ENCODE data around the gene LANCL2.
"Not testable (repeated sequence)": the region's sequence is repeated elsewhere in the genome, so short reads cannot be mapped to it uniquely, and the experiment has no call there.

LANCL2 gene

GRCh38 chr7:55345292-55345691 lies 19.8 kb upstream of the LANCL2 start:
- no peak overlapping the region for H3K27ac Mint-ChIP-seq
- H3K9me3 Mint-ChIP-seq: peaks cover 3% of the 10 kb centered on the region
- H3K27me3 Mint-ChIP-seq: peaks cover 4% of the 10 kb centered on the region
- no peaks in the 10 kb centered on the region for H3K36me3 Mint-ChIP-seq
- no peak overlapping the region for H3K4me3 Mint-ChIP-seq
- CTCF ChIA-PET: no interaction called here
- DNase-seq: no peak
- H3K4me1 Mint-ChIP-seq: no peaks in the 10 kb centered on the region

GRCh38 chr7:55348502-55348901 lies 16.6 kb upstream of the LANCL2 start:
- CTCF ChIA-PET: no interaction called here
- Mint-ChIP-seq H3K27ac (no peak overlapping the region), H3K9me3 (peaks cover 3% of the 10 kb centered on the region), H3K27me3 (peaks cover 7% of the 10 kb centered on the region), H3K4me3 (no peak overlapping the region), H3K36me3 (no peaks in the 10 kb centered on the region), H3K4me1 (no peaks in the 10 kb centered on the region)
- DNase-seq: no peak

GRCh38 chr7:55349121-55349520 lies 16.0 kb upstream of the LANCL2 start:
- no peak for DNase-seq
- H3K36me3 Mint-ChIP-seq: no peaks in the 10 kb centered on the region
- CTCF ChIA-PET: no interaction called here
- no peak overlapping the region for H3K27ac Mint-ChIP-seq
- no peak overlapping the region for H3K4me3 Mint-ChIP-seq
- no peaks in the 10 kb centered on the region for H3K9me3 Mint-ChIP-seq
- no peaks in the 10 kb centered on the region for H3K4me1 Mint-ChIP-seq
- H3K27me3 Mint-ChIP-seq: peaks cover 7% of the 10 kb centered on the region

- Mint-ChIP-seq H3K27ac (no peak overlapping the region), H3K27me3 (peaks cover 11% of the 10 kb centered on the region), H3K4me1 (no peaks in the 10 kb centered on the region), H3K4me3 (no peak overlapping the region), H3K9me3 (no peaks in the 10 kb centered on the region), H3K36me3 (no peaks in the 10 kb centered on the region)
- CTCF ChIA-PET: no interaction called here
- DNase-seq: no peak
These were observed 14.9 kb upstream of the LANCL2 start for GRCh38 chr7:55350281-55350680.

GRCh38 chr7:55351263-55351662 lies 13.9 kb upstream of the LANCL2 start:
- H3K36me3 Mint-ChIP-seq: no peaks in the 10 kb centered on the region
- no peak for DNase-seq
- H3K27me3 Mint-ChIP-seq: peaks cover 11% of the 10 kb centered on the region
- no peak overlapping the region for H3K4me3 Mint-ChIP-seq
- no peaks in the 10 kb centered on the region for H3K9me3 Mint-ChIP-seq
- CTCF ChIA-PET: no interaction called here
- no peaks in the 10 kb centered on the region for H3K4me1 Mint-ChIP-seq
- no peak overlapping the region for H3K27ac Mint-ChIP-seq

GRCh38 chr7:55352947-55353273 lies 12.2 kb upstream of the LANCL2 start:
- DNase-seq, H3K9me3 Mint-ChIP-seq, H3K4me3 Mint-ChIP-seq, H3K27ac Mint-ChIP-seq, H3K36me3 Mint-ChIP-seq, CTCF ChIA-PET, H3K4me1 Mint-ChIP-seq: not testable (repeated sequence)
- peaks cover 15% of the 10 kb centered on the region for H3K27me3 Mint-ChIP-seq

- Mint-ChIP-seq H3K9me3 (no peaks in the 10 kb centered on the region), H3K4me3 (no peak overlapping the region), H3K27ac (no peak overlapping the region), H3K27me3 (peaks cover 7% of the 10 kb centered on the region), H3K36me3 (no peaks in the 10 kb centered on the region), H3K4me1 (peaks cover 8% of the 10 kb centered on the region)
- CTCF ChIA-PET: interaction anchor here (1.4 kb wide), 1 partner anchor 11 kb away, joined by 3 read pairs; no protein-coding TSS in a partner anchor
- DNase-seq: no peak
These were observed 4.7 kb upstream of the LANCL2 start for GRCh38 chr7:55360486-55360885.

- Mint-ChIP-seq H3K4me3 (no peak overlapping the region), H3K4me1 (peaks cover 9% of the 10 kb centered on the region), H3K9me3 (no peaks in the 10 kb centered on the region), H3K36me3 (peaks cover 1% of the 10 kb centered on the region), H3K27ac (no peak overlapping the region), H3K27me3 (peaks cover 12% of the 10 kb centered on the region)
- CTCF ChIA-PET: no interaction called here
- DNase-seq: no peak
These were observed 3.6 kb upstream of the LANCL2 start for GRCh38 chr7:55361560-55361959.

- CTCF ChIA-PET: no interaction called here
- peaks cover 8% of the 10 kb centered on the region for H3K27me3 Mint-ChIP-seq
- no peak overlapping the region for H3K27ac Mint-ChIP-seq
- H3K4me3 Mint-ChIP-seq: no peak overlapping the region
- H3K36me3 Mint-ChIP-seq: peaks cover 5% of the 10 kb centered on the region
- H3K4me1 Mint-ChIP-seq: peaks cover 23% of the 10 kb centered on the region
- H3K9me3 Mint-ChIP-seq: no peaks in the 10 kb centered on the region
- no peak for DNase-seq
These were observed 2.2 kb upstream of the LANCL2 start for GRCh38 chr7:55362927-55363326.

- peaks cover 28% of the 10 kb centered on the region for H3K4me1 Mint-ChIP-seq
- H3K27ac Mint-ChIP-seq: no peak overlapping the region
- H3K36me3 Mint-ChIP-seq: peaks cover 7% of the 10 kb centered on the region
- H3K4me3 Mint-ChIP-seq: peak overlapping the region; percentile 17
- peaks cover 5% of the 10 kb centered on the region for H3K27me3 Mint-ChIP-seq
- H3K9me3 Mint-ChIP-seq: no peaks in the 10 kb centered on the region
- CTCF ChIA-PET: no interaction called here
- DNase-seq: no peak
These were observed 1.6 kb upstream of the LANCL2 start for GRCh38 chr7:55363386-55364170.

- H3K4me3 Mint-ChIP-seq: peak overlapping the region; percentile 85
- H3K4me1 Mint-ChIP-seq: peaks cover 30% of the 10 kb centered on the region
- peak; percentile 95 for DNase-seq
- peak overlapping the region; percentile 94 for H3K27ac Mint-ChIP-seq
- H3K36me3 Mint-ChIP-seq: peaks cover 10% of the 10 kb centered on the region
- no peaks in the 10 kb centered on the region for H3K9me3 Mint-ChIP-seq
- peaks cover 5% of the 10 kb centered on the region for H3K27me3 Mint-ChIP-seq
- CTCF ChIA-PET: no interaction called here
These were observed 731 bp downstream of the LANCL2 start for GRCh38 chr7:55365675-55366460.

GRCh38 chr7:55366461-55367070 lies 1.4 kb downstream of the LANCL2 start:
- Mint-ChIP-seq H3K27me3 (peaks cover 5% of the 10 kb centered on the region), H3K27ac (peak overlapping the region; percentile 94), H3K36me3 (peaks cover 10% of the 10 kb centered on the region), H3K4me3 (peak overlapping the region; percentile 85), H3K4me1 (peaks cover 30% of the 10 kb centered on the region), H3K9me3 (no peaks in the 10 kb centered on the region)
- peak; percentile 45 for DNase-seq
- CTCF ChIA-PET: no interaction called here

GRCh38 chr7:55367283-55367840 lies 2.2 kb downstream of the LANCL2 start:
- no peak for DNase-seq
- Mint-ChIP-seq H3K27me3 (peaks cover 5% of the 10 kb centered on the region), H3K36me3 (peaks cover 10% of the 10 kb centered on the region), H3K9me3 (no peaks in the 10 kb centered on the region), H3K27ac (peak overlapping the region; percentile 94), H3K4me1 (peaks cover 30% of the 10 kb centered on the region), H3K4me3 (peak overlapping the region; percentile 85)
- CTCF ChIA-PET: no interaction called here

GRCh38 chr7:55369427-55370400 lies 4.6 kb downstream of the LANCL2 start:
- peaks cover 5% of the 10 kb centered on the region for H3K27me3 Mint-ChIP-seq
- no peak overlapping the region for H3K27ac Mint-ChIP-seq
- peaks cover 26% of the 10 kb centered on the region for H3K4me1 Mint-ChIP-seq
- no peaks in the 10 kb centered on the region for H3K9me3 Mint-ChIP-seq
- DNase-seq: no peak
- CTCF ChIA-PET: no interaction called here
- H3K4me3 Mint-ChIP-seq: no peak overlapping the region
- H3K36me3 Mint-ChIP-seq: peaks cover 10% of the 10 kb centered on the region

Measured in activated naive CD4-positive, alpha-beta T cell treated with anti-CD3 and anti-CD28 coated beads, Interleukin-2, amount 10 ng/mL, durations not matched to agents 7 days and 5 days (primary cell).